GM18505 (cell line): Measurements from ENCODE around the gene ARHGEF26.
A peak's percentile ranks its signal among the peaks of the same experiment; 100 is the strongest.

Experiments
- ATAC-seq: cut with Tn5 transposase; IDR thresholded peaks from one replicate; pipeline ENCODE4 v1.9.1; 2021; ENCODE audit not compliant: unreplicated experiment
- POLR2A ChIP-seq: IDR thresholded peaks from 4 replicates; pipeline ENCODE4 v1.6.1; 2011; ENCODE audit warnings: borderline replicate concordance; ENCODE audit not compliant: insufficient read depth, insufficient read length; ENCODE audit errors: extremely low read depth

The ARHGEF26 gene

GRCh38 chr3:154101250-154101649 is 19.9 kb upstream of the ARHGEF26 start:
- ATAC-seq = no peak
- TF ChIP-seq POLR2A = no peak

GRCh38 chr3:154102225-154102624 is 19.0 kb upstream of the ARHGEF26 start:
- ATAC-seq = no peak

GRCh38 chr3:154105218-154105975 is 15.8 kb upstream of the ARHGEF26 start:
- no peak for ATAC-seq
- TF ChIP-seq POLR2A = no peak

More at GRCh38 chr3:154102225-154102624, 19.0 kb upstream of the ARHGEF26 start:
- no peak for TF ChIP-seq POLR2A

- no peak for ATAC-seq
- TF ChIP-seq POLR2A = no peak
Measured at GRCh38 chr3:154111365-154111935, 9.7 kb upstream of the ARHGEF26 start.

GRCh38 chr3:154112146-154112852 is 8.9 kb upstream of the ARHGEF26 start:
- ATAC-seq = no peak
- no peak for TF ChIP-seq POLR2A

GRCh38 chr3:154113609-154114008 is 7.6 kb upstream of the ARHGEF26 start:
- ATAC-seq = no peak
- no peak for TF ChIP-seq POLR2A

GRCh38 chr3:154115332-154115731 is 5.9 kb upstream of the ARHGEF26 start:
- no peak for TF ChIP-seq POLR2A
- no peak for ATAC-seq

- no peak for TF ChIP-seq POLR2A
- no peak for ATAC-seq
Measured at GRCh38 chr3:154119951-154120350, 1.2 kb upstream of the ARHGEF26 start.

- TF ChIP-seq POLR2A = no peak
- peak; percentile 43 for ATAC-seq
Measured at GRCh38 chr3:154121701-154122551, 736 bp downstream of the ARHGEF26 start.

- no peak for ATAC-seq
- TF ChIP-seq POLR2A = no peak
Measured at GRCh38 chr3:154122552-154122911, 1.3 kb downstream of the ARHGEF26 start.

- TF ChIP-seq POLR2A = no peak
- ATAC-seq = no peak
Measured at GRCh38 chr3:154122912-154123559, 1.8 kb downstream of the ARHGEF26 start.

GRCh38 chr3:154123906-154124305 is 2.7 kb downstream of the ARHGEF26 start:
- no peak for TF ChIP-seq POLR2A
- ATAC-seq = no peak

GRCh38 chr3:154125378-154126030 is 4.3 kb downstream of the ARHGEF26 start:
- TF ChIP-seq POLR2A = no peak
- ATAC-seq = no peak

GRCh38 chr3:154126651-154127050 is 5.5 kb downstream of the ARHGEF26 start:
- no peak for ATAC-seq
- no peak for TF ChIP-seq POLR2A
